B cell (primary cell): ENCODE data around the gene TCP11L2. TPM values are rescaled to one million over a fixed set of nuclear protein-coding genes. Genes with fewer than 3 reads are reported as not detected.

Source experiments
- ATAC-seq: fragments of 200-7000 bp; cut with Tn5 transposase; one replicate; pipeline ENCODE4 v1.10.0; 2021; ENCODE audit warnings: low read depth, mild to moderate bottlenecking, moderate number of reproducible peaks, moderate library complexity
- CTCF ChIA-PET: fragments of 350-600 bp; sonication (Branson Sonifier 250); formaldehyde crosslinking; loops from one replicate; lab custom pipeline; 2021; ENCODE audit warnings: antibody characterized with exemption, inconsistent platforms; lab: Charles Lee
- POLR2A ChIA-PET: fragments of 350-600 bp; sonication (Branson Sonifier 250); formaldehyde crosslinking; loops from one replicate; lab custom pipeline; 2021; ENCODE audit warnings: antibody characterized with exemption; lab: Charles Lee
- DNase-seq: peaks from one replicate; pipeline ENCODE4 v3.0.0; 2013
- H2AFZ ChIP-seq: 2 replicates; pipeline ENCODE4 v1.6.1; 2012; ENCODE audit warnings: mild to moderate bottlenecking, low read depth, low read length; ENCODE audit not compliant: insufficient read depth, poor library complexity, severe bottlenecking
- H3K27ac ChIP-seq, 2 donors: 1 replicate in 1 of 2; 2 replicates in 1 of 2; pipeline ENCODE4 v1.5.1; 2012 to 2013; ENCODE audit warnings: low read length in 2 of 2, mild to moderate bottlenecking in 2 of 2, moderate library complexity in 1 of 2
- H3K27me3 ChIP-seq, 4 experiments: fragments of 200-600 bp in 1 of 4; sonication (generic) in 1 of 4; replicated peaks in 1 of 4; 1 replicate in 2 of 4; 2 replicates in 2 of 4; pipeline versions ENCODE4 v1.6.1 to v1.7.0; 2013 to 2016; ENCODE audit warnings: low read length in 3 of 4, mild to moderate bottlenecking in 2 of 4, mixed read lengths in 1 of 4, moderate library complexity in 1 of 4; ENCODE audit not compliant: insufficient read depth in 4 of 4, control insufficient read depth in 3 of 4; ENCODE audit errors: control extremely low read depth in 1 of 4
- H3K36me3 ChIP-seq, 2 experiments: replicated peaks in 1 of 2; 1 replicate in 1 of 2; 2 replicates in 1 of 2; pipeline versions ENCODE4 v1.6.1 to v1.7.1; 2013; ENCODE audit warnings: low read length in 1 of 2; ENCODE audit not compliant: insufficient read depth in 2 of 2, control insufficient read depth in 1 of 2; ENCODE audit errors: control extremely low read depth in 1 of 2, extremely low read depth in 1 of 2
- H3K4me1 ChIP-seq, 2 donors: fragments of 200-600 bp in 1 of 2; sonication (generic) in 1 of 2; 1 replicate in 1 of 2; 2 replicates in 1 of 2; pipeline versions ENCODE4 v1.5.1 to v1.6.1; 2013 to 2017; ENCODE audit warnings: low read length in 2 of 2; ENCODE audit not compliant: control insufficient read depth in 2 of 2, insufficient read depth in 2 of 2
- H3K4me2 ChIP-seq: replicated peaks from 2 replicates; pipeline ENCODE3; 2012; ENCODE audit warnings: mild to moderate bottlenecking, low read depth, low read length; ENCODE audit not compliant: poor library complexity, severe bottlenecking
- H3K4me3 ChIP-seq, 5 experiments: fragments of 200-600 bp in 1 of 5; sonication (generic) in 1 of 5; 1 replicate in 3 of 5; 2 replicates in 2 of 5; pipeline versions ENCODE4 v1.5.1 to v1.7.0; 2011 to 2016; ENCODE audit warnings: low read length in 4 of 5, mild to moderate bottlenecking in 4 of 5, low read depth in 2 of 5, control low read depth in 1 of 5, moderate library complexity in 1 of 5; ENCODE audit not compliant: insufficient read depth in 1 of 5; ENCODE audit errors: control extremely low read depth in 1 of 5, extremely low read depth in 1 of 5
- H3K79me2 ChIP-seq: fragments of 200-600 bp; sonication (generic); one replicate; pipeline ENCODE4 v1.6.0; 2016; ENCODE audit warnings: low read length; ENCODE audit not compliant: control insufficient read depth, insufficient read depth
- H3K9ac ChIP-seq: fragments of 200-600 bp; sonication (generic); 2 replicates; pipeline ENCODE4 v1.6.1; 2017; ENCODE audit warnings: mild to moderate bottlenecking, low read length, moderate library complexity
- H3K9me3 ChIP-seq, 3 donors: one replicate each; pipeline versions ENCODE4 v1.6.1 to v1.7.1; 2013; ENCODE audit warnings: low read length in 2 of 3; ENCODE audit not compliant: control insufficient read depth in 2 of 3, insufficient read depth in 1 of 3; ENCODE audit errors: control extremely low read depth in 1 of 3
- H4K20me1 ChIP-seq: 2 replicates; pipeline ENCODE4 v1.6.0; 2012; ENCODE audit warnings: mild to moderate bottlenecking, low read length; ENCODE audit not compliant: insufficient read depth, control insufficient read depth, poor library complexity, severe bottlenecking
- H3K27ac Mint-ChIP-seq: one replicate; pipeline ENCODE4 v1.8.0; 2021; ENCODE audit warnings: mixed read lengths
- H3K27me3 Mint-ChIP-seq: one replicate; pipeline ENCODE4 v1.8.0; 2021; ENCODE audit warnings: mixed read lengths
- H3K4me1 Mint-ChIP-seq: one replicate; pipeline ENCODE4 v1.8.0; 2021; ENCODE audit warnings: mixed read lengths
- H3K4me3 Mint-ChIP-seq: one replicate; pipeline ENCODE4 v1.8.0; 2021; ENCODE audit warnings: mixed read lengths
- H3K9me3 Mint-ChIP-seq: one replicate; pipeline ENCODE4 v1.8.0; 2022; ENCODE audit warnings: mixed read lengths; ENCODE audit not compliant: insufficient read depth
- CTCF ChIP-seq: fragments of 200-600 bp; IDR thresholded peaks from one replicate; pipeline ENCODE4 v1.8.0; 2022; ENCODE audit warnings: antibody characterized with exemption, mild to moderate bottlenecking
- EZH2 ChIP-seq: IDR thresholded peaks from 2 replicates; pipeline ENCODE4 v1.6.1; 2012; ENCODE audit warnings: borderline replicate concordance, low read depth, mild to moderate bottlenecking, moderate library complexity, low read length; ENCODE audit not compliant: insufficient read depth, poor library complexity, severe bottlenecking
- WGBS: methylation state at CpG from one replicate; pipeline ENCODE4 v1.1.5; 2013; ENCODE audit warnings: missing lambda C conversion rate; ENCODE audit not compliant: insufficient coverage; 5-methylcytosine and 5-hydroxymethylcytosine counted together
- intact Hi-C: fragments of 100-400 bp; cut with micrococcal nuclease; formaldehyde crosslinking; loops from one replicate; pipeline ENCODE4 v1.10.0; 2022
- polyA plus RNA-seq: library from polyadenylated mRNA; depleted of rRNA; stranded (reverse); fragments of >200 nt; gene quantifications from 2 replicates; pipeline ENCODE4 v1.2.3, GENCODE V29; 2012
- total RNA-seq, 2 donors: library from RNA; stranded (reverse); fragments of 120-200 nt in 1 of 2; gene quantifications; 1 replicate in 1 of 2; 2 replicates in 1 of 2; pipeline versions ENCODE4 v1.2.3 to v1.2.4, GENCODE V29; 2013 to 2022

The TCP11L2 gene
- total and polyA plus RNA-seq, 2 donors (not counting 1 experiment from before 2014, with no cell fraction given): 30.4 to 306 TPM

- DNase-seq (no peak), ATAC-seq (no peak)
- Histone ChIP-seq H3K27me3 (no peaks in the 10 kb centered on the region), H3K36me3 (peaks cover 8 to 58% of the 10 kb centered on the region in 2 experiments), H2AFZ (no peak overlapping the region), H3K4me1 (no peaks in the 10 kb centered on the region), H3K9ac (no peak overlapping the region), H3K4me2 (no peak overlapping the region), H3K79me2 (no peaks in the 10 kb centered on the region), H3K9me3 (no peaks in the 10 kb centered on the region), H4K20me1 (peaks cover 22% of the 10 kb centered on the region), H3K27ac (no peak overlapping the region), H3K4me3 (no peak overlapping the region)
- H3K27ac Mint-ChIP-seq: no peak overlapping the region
- ChIA-PET POLR2A (no interaction called here), CTCF (interaction anchor here (2.7 kb wide), 1 partner anchor 117 kb away, joined by 26 read pairs; no protein-coding TSS in a partner anchor)
- no peaks in the 10 kb centered on the region for H3K27me3 Mint-ChIP-seq
- WGBS: 100% methylated on average over 2 of the region's 5 CpGs
- H3K4me1 Mint-ChIP-seq: peaks cover 5% of the 10 kb centered on the region
- no peak overlapping the region for H3K4me3 Mint-ChIP-seq
- no peaks in the 10 kb centered on the region for H3K9me3 Mint-ChIP-seq
- TF ChIP-seq CTCF: no peak
- TF ChIP-seq EZH2: no peak
- intact Hi-C loops: no loop called here
Observed at GRCh38 chr12:106344131-106344530, 41.6 kb downstream of the TCP11L2 start.

DNA sequence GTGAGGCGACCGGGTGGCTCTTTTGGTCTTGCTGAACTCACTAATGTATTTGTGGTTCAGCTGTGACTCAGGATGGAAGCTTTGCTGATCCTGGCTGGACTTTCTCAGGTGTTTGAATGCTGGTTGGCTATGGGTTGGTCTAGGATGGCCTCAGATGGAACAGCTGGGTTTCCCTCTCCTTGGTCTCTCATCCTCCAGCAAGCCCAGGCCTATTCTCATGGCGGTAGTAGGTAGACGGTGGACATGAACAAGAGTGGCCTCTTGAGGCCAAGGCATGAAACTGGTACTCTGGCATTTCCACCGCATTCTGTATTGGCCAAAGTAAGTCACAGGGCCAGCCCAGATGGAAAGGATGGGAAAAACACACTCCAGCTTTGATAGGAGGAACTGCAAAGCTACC lies 43.2 kb downstream of the TCP11L2 start:
- no peak overlapping the region for H3K4me3 Mint-ChIP-seq
- TF ChIP-seq EZH2: no peak
- no peak for TF ChIP-seq CTCF
- ChIA-PET POLR2A (no interaction called here), CTCF (interaction anchor here (0.7 to 2.7 kb wide), 6 partner anchors 11 to 402 kb away, joined by 3 to 26 read pairs (median 6); partner anchors contain the start of gene POLR3B)
- no peak for ATAC-seq
- Histone ChIP-seq H3K4me3 (no peak overlapping the region), H3K9me3 (no peaks in the 10 kb centered on the region), H4K20me1 (peaks cover 22% of the 10 kb centered on the region), H3K79me2 (no peaks in the 10 kb centered on the region), H2AFZ (no peak overlapping the region), H3K27ac (no peak overlapping the region), H3K4me1 (no peaks in the 10 kb centered on the region), H3K27me3 (no peaks in the 10 kb centered on the region), H3K36me3 (peaks cover 8 to 45% of the 10 kb centered on the region in 2 experiments), H3K9ac (no peak overlapping the region), H3K4me2 (no peak overlapping the region)
- WGBS: 90% methylated on average over 3 of the region's 5 CpGs
- peaks cover 2% of the 10 kb centered on the region for H3K4me1 Mint-ChIP-seq
- DNase-seq: no peak
- no peak overlapping the region for H3K27ac Mint-ChIP-seq
- no peaks in the 10 kb centered on the region for H3K9me3 Mint-ChIP-seq
- intact Hi-C loops: no loop called here
- no peaks in the 10 kb centered on the region for H3K27me3 Mint-ChIP-seq
